IgD-negative memory B cell (primary cell): Measurements from ENCODE around the gene RUNX3. TPM values are rescaled to one million over a fixed set of nuclear protein-coding genes. Genes with fewer than 3 reads are reported as not detected.

Experiments
- H3K27ac Mint-ChIP-seq, 3 donors: one replicate each; pipeline ENCODE4 v1.8.0; 2020 to 2022; ENCODE audit warnings: mild to moderate bottlenecking in 3 of 3, mixed read lengths in 3 of 3, moderate library complexity in 1 of 3
- H3K27me3 Mint-ChIP-seq: one replicate; pipeline ENCODE4 v1.8.0; 2021; ENCODE audit warnings: mixed read lengths
- H3K36me3 Mint-ChIP-seq: one replicate; pipeline ENCODE4 v1.8.0; 2020; ENCODE audit warnings: mild to moderate bottlenecking, mixed read lengths
- H3K4me1 Mint-ChIP-seq, 3 donors: one replicate each; pipeline ENCODE4 v1.8.0; 2020 to 2022; ENCODE audit warnings: mixed read lengths in 3 of 3, mild to moderate bottlenecking in 1 of 3
- H3K4me3 Mint-ChIP-seq, 4 donors: one replicate each; pipeline ENCODE4 v1.8.0; 2020 to 2022; ENCODE audit warnings: mild to moderate bottlenecking in 4 of 4, mixed read lengths in 4 of 4, moderate library complexity in 3 of 4
- H3K9me3 Mint-ChIP-seq, 3 donors: one replicate each; pipeline ENCODE4 v1.8.0; 2020 to 2021; ENCODE audit warnings: mixed read lengths in 3 of 3, mild to moderate bottlenecking in 1 of 3
- polyA plus RNA-seq: library from polyadenylated mRNA; unstranded; fragments of 300-500 nt; fragmentation: Illumina TruSeq; gene quantifications from one replicate; pipeline ENCODE4 v1.2.3, GENCODE V29; 2021

Gene RUNX3
- polyA plus RNA-seq, 1 donor from 2014 or later = 30.1 TPM

DNA sequence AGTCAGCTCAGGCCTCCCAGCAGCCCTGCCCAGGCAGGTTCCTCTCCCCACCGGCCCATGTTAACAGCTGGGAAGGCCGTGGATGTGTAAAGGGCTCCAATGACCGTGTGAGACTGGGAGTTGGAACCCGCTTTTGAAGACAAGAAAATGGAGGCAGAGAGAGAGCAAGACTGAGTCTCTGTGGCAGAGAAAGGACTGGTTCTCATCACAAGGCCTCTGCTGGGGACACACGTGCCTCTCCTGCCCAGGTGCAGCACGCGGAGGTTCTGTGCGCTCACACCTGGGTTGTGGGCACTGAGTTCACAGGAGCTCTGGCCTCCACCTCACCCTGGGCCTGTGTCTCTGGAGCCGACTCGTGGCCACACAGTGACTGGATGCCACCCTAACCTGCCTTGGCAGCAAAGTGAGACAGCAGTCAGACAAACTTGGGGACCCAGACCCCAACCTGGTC, 27.0 kb downstream of the RUNX3 start:
- Mint-ChIP-seq H3K36me3 (no peaks in the 10 kb centered on the region), H3K27ac (no peak overlapping the region), H3K27me3 (no peaks in the 10 kb centered on the region), H3K4me1 (peaks cover 14 to 30% (median 19%) of the 10 kb centered on the region in 3 donors), H3K9me3 (no peaks in the 10 kb centered on the region), H3K4me3 (no peak overlapping the region)

DNA sequence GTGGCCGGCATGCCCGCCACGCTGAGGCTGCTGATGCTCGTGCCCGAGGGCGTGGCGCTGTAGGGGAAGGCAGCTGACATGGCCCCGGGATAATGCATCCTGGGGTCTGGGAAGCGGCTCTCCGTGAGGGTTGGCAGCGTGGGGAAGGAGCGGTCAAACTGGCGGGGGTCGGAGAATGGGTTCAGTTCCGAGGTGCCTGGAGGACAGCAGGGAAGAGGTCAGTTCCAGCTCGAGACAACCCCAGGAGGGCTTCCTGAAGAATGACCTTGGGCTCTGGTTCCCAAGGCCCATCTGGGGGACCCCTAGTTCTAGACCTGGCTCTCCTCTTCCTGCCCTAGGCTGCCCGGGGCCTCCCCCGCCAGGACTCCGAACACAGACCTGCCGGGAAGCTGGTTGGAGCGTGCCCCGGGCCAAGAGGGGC, 27.6 kb downstream of the RUNX3 start:
- Mint-ChIP-seq H3K36me3 (no peaks in the 10 kb centered on the region), H3K4me1 (peaks cover 13 to 28% (median 19%) of the 10 kb centered on the region in 3 donors)

DNA sequence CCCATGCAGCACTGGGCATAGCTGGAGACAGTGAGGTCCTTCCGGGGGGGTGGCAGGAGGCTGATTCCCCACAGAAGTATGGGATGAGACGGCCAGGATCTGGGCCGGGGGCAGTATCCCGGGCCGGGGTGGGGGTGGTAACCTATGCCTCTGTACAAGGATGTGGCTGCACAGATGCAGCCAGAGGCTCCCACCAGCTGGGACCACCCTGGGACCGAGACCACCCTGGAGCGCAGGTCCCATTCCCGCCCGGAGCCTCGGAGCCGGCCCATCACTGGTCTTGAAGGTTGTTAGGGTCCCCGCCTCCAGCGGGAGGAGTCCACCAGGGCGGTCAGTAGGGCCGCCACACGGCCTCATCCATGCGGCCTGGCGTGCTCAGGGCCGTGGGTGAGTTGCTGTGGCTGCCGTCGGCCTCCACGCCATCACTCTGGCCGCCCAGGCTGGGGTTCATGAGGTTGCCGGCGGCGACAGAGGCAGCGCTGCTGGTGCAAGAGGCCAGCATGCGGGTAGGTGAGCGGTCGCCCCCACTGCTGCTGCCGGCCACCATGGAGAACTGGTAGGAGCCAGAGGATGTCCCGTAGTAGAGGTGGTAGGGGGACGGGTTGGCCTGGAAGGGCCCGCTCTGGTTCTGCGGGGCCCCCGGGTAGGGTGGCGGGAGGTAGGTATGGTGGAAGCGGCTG, 28.1 kb downstream of the RUNX3 start:
- peak overlapping the region; percentile 31 to 73 (median 31) for H3K27ac Mint-ChIP-seq
- no peaks in the 10 kb centered on the region for H3K36me3 Mint-ChIP-seq
- H3K9me3 Mint-ChIP-seq = no peaks in the 10 kb centered on the region
- no peaks in the 10 kb centered on the region for H3K27me3 Mint-ChIP-seq
- peak overlapping the region in 1 of 4 donors; percentile 12 for H3K4me3 Mint-ChIP-seq
- peaks cover 13 to 28% (median 19%) of the 10 kb centered on the region in 3 donors for H3K4me1 Mint-ChIP-seq

More for the DNA sequence above, 27.6 kb downstream of the RUNX3 start:
- H3K9me3 Mint-ChIP-seq = no peaks in the 10 kb centered on the region
- peak overlapping the region in 1 of 4 donors; percentile 12 for H3K4me3 Mint-ChIP-seq
- H3K27me3 Mint-ChIP-seq = no peaks in the 10 kb centered on the region
- peak overlapping the region in 1 of 3 donors; percentile 46 for H3K27ac Mint-ChIP-seq

DNA sequence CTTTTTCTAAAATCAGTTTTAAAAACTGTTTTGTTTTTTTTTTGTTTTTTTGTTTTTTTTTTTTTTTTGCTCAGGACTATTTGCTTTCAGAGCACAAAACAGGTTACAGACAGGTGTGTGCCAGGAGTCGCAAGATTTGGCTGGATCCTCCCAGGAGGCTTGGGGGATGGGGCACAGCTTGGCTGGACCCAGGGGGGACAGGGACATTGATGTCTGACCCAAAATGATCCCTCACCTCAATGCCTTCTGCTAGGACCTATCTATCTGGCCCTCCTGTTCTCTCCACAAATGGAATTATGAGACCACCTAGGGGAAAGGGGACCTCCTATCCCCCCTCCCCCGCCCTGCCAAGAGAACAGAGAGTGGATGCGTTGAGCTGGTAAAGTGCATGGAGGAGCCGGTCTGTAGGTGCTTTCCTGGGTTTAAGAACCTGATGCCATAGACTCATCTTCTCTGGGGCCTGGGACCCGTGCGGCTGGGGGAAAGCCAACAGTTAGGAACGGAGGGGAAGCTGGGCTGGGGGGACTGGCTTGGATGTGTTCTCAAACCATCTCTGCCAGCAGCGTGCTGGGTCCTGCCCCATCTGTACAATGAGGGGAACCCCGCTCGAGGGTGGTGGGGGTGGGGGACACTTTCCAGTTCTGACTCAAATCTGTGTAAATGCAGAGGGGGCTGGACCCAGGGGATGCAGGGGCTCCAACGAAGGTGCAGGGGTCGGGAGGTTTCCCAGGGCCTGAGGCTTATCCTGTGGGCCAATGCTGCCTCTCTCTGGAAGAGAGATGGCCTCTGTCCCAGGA, 28.9 kb downstream of the RUNX3 start:
- H3K4me1 Mint-ChIP-seq = peaks cover 13 to 26% (median 19%) of the 10 kb centered on the region in 3 donors
- H3K27me3 Mint-ChIP-seq = no peaks in the 10 kb centered on the region
- peak overlapping the region in 2 of 4 donors; percentile 36 to 41 for H3K4me3 Mint-ChIP-seq
- H3K27ac Mint-ChIP-seq = peak overlapping the region; percentile 31 to 73 (median 31)
- no peaks in the 10 kb centered on the region for H3K36me3 Mint-ChIP-seq
- no peaks in the 10 kb centered on the region for H3K9me3 Mint-ChIP-seq

DNA sequence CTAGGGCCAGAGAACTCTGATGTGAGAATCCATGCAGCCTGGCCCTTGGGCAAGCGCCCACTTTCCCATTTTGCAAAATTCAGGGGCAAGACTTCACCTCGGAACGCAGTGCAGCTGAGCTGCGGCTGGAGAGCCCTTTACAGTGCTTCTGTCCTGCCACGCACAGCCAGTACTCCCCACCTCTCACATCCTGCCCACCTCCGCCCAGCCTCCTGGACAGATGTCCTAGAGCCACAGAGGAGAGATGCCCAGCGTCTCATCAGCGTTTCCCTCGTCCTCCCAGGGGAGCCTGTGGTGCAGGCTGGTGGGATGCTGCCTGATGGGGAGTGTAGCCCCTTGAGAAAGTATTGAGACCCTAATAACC, 29.6 kb downstream of the RUNX3 start:
- Mint-ChIP-seq H3K36me3 (no peaks in the 10 kb centered on the region), H3K4me3 (peak overlapping the region in 1 of 4 donors; percentile 72), H3K27ac (peak overlapping the region; percentile 57 to 88 (median 87)), H3K9me3 (no peaks in the 10 kb centered on the region), H3K27me3 (no peaks in the 10 kb centered on the region), H3K4me1 (peaks cover 13 to 26% (median 19%) of the 10 kb centered on the region in 3 donors)

DNA sequence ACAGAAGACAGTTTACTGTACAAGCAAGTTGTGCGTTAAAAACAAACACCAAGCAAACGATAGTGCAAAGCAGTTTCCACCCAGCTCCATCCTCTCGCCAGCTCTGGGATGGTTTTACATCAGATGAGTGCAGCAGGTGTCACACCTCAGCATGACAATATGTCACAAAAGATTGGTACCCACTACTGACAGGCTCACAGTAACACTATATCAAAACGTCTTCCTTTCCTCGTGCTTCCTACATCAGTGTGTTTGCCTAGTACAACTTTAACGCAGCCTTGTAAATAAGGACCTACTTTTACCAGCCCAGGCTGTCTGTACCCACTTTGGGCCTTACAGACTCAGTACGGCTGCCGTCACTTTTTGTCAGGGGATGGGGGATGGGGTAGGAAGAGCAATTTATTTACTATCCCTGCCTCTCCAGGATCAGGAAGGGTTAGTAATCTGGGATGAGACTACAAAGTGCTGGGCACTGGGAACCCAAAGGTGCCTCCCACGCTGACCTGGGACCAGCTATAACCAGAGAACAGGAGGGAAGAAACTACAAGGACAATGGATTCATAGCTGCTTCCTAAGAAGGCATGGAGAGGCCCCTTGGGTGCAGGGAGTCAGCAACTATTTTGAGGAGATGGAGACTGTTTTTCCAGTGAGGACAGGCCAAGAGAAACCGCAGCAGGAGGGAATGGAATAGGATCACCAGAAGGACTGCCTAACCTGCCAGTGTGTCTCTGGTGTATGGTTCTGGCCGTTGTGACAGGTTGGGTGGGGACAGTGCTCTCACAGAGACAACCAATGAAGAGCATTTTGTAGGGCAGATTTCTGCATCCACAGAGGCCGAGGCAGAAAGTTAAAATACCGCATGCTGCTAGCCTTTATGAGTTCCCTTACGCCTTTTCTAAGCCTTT, 30.2 kb downstream of the RUNX3 start:
- H3K27ac Mint-ChIP-seq = peak overlapping the region; percentile 57 to 88 (median 87)
- peaks cover 13 to 26% (median 19%) of the 10 kb centered on the region in 3 donors for H3K4me1 Mint-ChIP-seq
- H3K36me3 Mint-ChIP-seq = no peaks in the 10 kb centered on the region
- no peaks in the 10 kb centered on the region for H3K9me3 Mint-ChIP-seq
- H3K4me3 Mint-ChIP-seq = peak overlapping the region in 2 of 4 donors; percentile 51 to 72
- no peaks in the 10 kb centered on the region for H3K27me3 Mint-ChIP-seq

DNA sequence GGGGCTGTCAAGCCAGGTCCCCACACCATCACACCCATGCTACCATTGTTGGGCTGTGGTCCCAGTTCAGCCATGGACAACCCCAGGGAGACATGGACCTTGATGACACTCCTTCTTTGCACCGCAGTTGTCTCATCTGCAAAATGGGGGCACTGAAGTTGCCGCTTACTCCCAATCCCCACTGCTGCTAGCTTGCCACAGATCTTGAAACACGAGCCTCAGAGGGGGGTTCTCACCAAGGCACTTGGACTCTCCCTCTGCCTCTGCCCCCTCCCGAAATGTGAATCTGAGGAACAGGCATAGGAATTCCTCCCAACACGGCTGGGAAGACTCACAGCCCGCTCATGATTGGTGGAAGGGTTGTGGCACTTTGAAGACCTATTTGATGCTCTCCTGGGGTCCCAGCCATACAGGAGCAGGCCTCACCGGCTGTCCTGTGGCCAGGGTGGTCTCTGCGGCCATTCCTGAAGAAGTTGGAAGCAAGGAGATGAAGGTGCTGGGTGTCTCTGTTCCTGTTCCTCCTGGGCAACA, 31.1 kb downstream of the RUNX3 start:
- Mint-ChIP-seq H3K4me3 (peak overlapping the region in 2 of 4 donors; percentile 51 to 72), H3K27me3 (no peaks in the 10 kb centered on the region), H3K4me1 (peaks cover 13 to 30% (median 19%) of the 10 kb centered on the region in 3 donors), H3K36me3 (no peaks in the 10 kb centered on the region), H3K27ac (peak overlapping the region in 2 of 3 donors; percentile 57 to 87), H3K9me3 (no peaks in the 10 kb centered on the region)

DNA sequence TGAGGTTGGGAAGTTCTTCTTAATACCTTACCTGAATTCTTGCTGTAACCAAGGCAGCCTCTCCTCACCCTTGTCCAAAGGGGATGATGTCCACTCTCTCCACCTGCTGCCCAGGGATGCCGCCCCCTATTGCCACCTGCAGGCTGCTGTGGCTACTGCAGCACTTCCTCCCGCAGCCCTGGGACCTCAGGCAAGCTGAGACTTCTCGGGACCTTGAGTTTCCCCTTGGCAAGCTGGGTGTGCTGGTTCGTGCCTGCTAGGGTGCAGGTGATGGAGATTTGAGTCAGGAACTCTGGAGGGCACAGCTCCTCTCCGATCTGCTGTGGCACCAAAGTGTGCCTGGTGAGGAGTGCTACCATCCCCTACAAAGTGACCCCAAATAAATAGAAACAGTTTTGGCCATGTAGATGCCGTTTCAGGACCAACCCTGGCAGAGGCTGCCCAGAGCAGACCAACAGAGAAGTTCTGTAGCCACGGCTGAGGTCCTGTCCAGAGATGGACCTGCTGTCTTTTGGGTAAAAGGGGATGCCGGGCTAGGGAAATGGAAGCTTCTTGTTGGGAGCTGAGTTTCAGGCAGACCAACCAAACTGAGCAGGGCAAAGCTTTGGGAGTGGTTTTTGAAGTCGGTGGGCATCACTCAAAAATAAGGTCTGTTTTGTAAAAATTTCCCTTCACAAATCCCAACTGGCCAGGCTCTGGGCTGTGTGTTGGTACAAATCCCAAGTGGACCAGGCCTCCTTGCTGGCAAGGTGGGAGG, 31.7 kb downstream of the RUNX3 start:
- Mint-ChIP-seq H3K36me3 (no peaks in the 10 kb centered on the region), H3K27me3 (no peaks in the 10 kb centered on the region), H3K4me3 (peak overlapping the region in 1 of 4 donors; percentile 3), H3K27ac (peak overlapping the region; percentile 4 to 87 (median 86)), H3K9me3 (no peaks in the 10 kb centered on the region), H3K4me1 (peaks cover 11 to 30% (median 19%) of the 10 kb centered on the region in 3 donors)

DNA sequence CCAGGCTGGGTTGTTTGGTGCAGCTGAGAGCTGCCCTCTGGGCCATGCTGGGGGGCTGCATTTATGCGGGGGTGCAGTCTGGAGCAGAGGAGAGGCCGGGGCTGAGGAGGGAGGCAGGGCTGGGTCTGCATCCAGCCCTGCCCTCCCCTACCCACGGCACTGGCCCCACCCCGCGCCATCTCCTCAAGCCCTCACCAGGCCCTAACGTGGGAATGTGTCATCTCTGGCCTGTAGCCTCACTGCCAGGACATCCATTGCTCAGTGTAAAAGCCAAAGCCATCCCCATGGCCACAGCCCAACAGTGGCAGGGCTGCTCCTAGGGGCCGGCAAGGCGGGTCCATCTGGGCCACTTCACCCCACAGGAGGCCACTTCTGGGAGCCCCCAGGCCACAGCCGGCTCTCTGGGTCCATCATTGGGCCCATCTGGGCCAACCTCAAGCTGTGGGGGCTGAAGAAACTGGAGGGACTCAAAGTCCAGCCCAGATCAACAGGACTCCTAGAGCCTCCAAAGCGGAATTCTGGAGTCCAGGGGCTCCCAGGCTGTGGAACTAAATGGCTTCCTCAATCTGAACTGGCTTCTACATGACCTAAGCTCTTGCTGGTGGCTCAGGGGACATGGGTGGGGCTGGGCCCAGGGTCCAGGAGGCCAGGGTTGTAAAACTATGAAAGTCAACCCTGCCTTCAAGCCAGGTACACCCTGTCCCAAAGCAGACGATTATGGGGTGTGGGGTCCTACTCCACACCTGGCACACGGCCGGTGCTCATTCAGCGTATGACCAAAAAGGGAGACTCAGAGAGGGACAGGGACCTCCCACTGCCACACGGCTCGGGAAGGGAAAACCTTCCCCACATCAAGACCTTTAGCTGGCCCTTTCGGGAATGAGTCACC, 32.6 kb downstream of the RUNX3 start:
- Mint-ChIP-seq H3K9me3 (peaks cover 3 to 7% (median 6%) of the 10 kb centered on the region in 3 donors), H3K4me3 (peak overlapping the region in 1 of 4 donors; percentile 3), H3K4me1 (peaks cover 11 to 30% (median 19%) of the 10 kb centered on the region in 3 donors), H3K27ac (peak overlapping the region in 1 of 3 donors; percentile 87), H3K36me3 (no peaks in the 10 kb centered on the region), H3K27me3 (peaks cover 2% of the 10 kb centered on the region)

DNA sequence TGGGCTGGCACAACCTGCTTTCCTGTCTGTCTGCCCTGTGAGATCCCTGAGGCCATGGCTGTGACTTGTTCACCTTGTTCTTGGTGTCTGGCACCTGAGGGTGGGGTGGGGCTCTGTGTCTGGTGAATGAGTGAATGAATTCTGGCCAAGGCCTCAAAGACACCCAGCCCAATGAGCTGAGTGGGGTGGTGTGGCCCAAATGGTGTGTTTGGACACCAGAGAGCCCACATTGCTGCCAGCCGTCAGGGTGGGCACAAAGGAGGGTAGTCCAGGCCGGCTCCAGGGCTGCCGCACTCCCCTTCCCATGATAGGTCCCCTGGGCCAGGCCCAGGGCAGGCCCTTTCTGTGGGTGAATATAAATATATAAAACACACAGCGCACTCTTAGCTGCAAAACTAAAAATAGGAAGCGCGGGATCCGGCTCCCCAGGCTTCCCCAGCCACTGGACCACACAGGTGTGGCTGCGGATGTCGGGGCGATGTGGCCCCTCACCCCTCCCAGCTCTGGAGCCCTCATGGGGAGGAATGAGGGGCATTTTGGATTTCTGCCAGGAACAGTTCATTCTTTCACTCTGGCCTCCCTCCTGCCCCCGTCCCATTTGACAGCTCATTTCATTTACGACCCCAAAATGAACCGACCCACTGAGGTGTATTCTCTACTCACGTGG, 33.3 kb downstream of the RUNX3 start:
- H3K27me3 Mint-ChIP-seq = peaks cover 3% of the 10 kb centered on the region
- no peak overlapping the region for H3K4me3 Mint-ChIP-seq
- H3K36me3 Mint-ChIP-seq = no peaks in the 10 kb centered on the region
- peaks cover 5 to 10% (median 7%) of the 10 kb centered on the region in 3 donors for H3K9me3 Mint-ChIP-seq
- H3K4me1 Mint-ChIP-seq = peaks cover 11 to 30% (median 19%) of the 10 kb centered on the region in 3 donors
- peak overlapping the region in 1 of 3 donors; percentile 43 for H3K27ac Mint-ChIP-seq

DNA sequence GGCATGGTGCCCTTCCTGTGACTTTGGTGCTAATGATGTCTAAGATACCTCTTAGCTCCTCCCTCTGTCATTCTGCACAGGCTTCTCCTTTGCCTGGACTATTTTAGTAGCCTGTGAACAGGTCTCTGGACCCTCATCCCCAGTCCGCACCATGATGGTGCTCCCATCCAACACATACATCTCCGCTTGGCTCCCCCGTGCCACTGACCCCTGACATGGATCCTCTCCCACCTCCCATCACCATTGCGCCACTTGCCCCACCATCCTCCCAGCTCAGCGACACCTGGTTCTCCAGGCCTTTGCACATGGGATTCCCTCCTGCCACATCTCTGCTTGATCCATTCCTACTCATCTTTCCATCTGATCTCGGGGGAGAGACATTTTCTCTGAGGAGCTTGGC, 33.9 kb downstream of the RUNX3 start:
- Mint-ChIP-seq H3K9me3 (peaks cover 5 to 10% (median 9%) of the 10 kb centered on the region in 3 donors), H3K27me3 (peaks cover 3% of the 10 kb centered on the region), H3K36me3 (no peaks in the 10 kb centered on the region), H3K4me3 (no peak overlapping the region), H3K27ac (no peak overlapping the region), H3K4me1 (peaks cover 9 to 27% (median 19%) of the 10 kb centered on the region in 3 donors)

DNA sequence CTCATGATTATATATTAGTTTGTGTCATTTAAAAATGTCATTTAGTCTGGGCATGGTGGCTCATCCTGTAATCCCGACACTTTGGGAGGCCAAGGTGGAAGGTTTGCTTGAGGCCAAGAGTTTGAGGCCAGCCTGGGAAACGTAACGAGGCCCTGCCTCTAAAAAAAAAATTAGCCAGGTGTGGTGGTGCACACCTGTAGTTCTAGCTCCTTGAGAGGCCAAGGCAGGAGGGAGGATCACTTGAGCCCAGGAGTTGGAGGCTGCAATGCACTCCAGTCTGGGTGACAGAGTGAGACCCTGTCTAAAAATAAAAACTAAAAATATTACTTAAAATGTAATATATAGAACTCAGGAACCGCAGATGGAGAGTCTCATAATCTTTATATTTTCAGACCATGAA, 34.6 kb downstream of the RUNX3 start:
- Mint-ChIP-seq H3K27ac (peak overlapping the region in 1 of 3 donors; percentile 35), H3K27me3 (peaks cover 3% of the 10 kb centered on the region), H3K36me3 (no peaks in the 10 kb centered on the region), H3K4me1 (peaks cover 6 to 25% (median 18%) of the 10 kb centered on the region in 3 donors), H3K9me3 (peaks cover 5 to 11% (median 10%) of the 10 kb centered on the region in 3 donors), H3K4me3 (no peak overlapping the region)
